Endometrium (tissue), 2 donors: ENCODE results near the gene NRXN3.

Source experiments
- FAIRE-seq: peaks from 2 replicates; lab custom pipeline; 2012; peaks lifted over from hg19 to GRCh38; lab: Jason Lieb, UNC
- donor health status: control.
- donor health status: control.

The NRXN3 gene

DNA sequence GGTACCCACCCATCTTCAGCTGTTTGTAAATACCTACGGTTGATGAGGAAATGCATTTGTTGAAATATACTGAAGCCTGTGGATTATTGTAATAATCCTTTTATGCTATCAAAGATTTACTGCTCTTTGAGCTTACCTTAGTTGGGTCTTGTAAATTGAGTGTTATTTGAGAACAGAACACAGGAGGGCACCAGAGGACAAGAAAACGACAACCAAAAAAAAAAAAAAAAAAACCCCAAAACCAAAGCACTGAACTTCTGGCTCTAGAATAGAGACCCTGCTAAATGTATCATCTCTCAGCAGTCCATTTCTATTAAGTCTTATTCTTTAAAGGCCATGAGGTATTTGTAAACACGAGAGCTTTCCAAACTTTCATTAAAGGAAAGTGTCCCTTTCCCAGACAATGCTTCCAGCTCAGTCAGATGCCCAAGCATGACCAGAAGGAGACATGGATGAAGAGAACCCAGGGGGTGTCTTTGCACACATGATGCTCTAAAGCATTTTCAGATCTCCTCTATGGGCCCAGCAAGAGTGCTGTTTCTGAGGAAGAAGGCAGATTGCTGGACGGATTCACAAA is 763.9 kb downstream of the NRXN3 start:
- FAIRE-seq, result peak; percentile 86

DNA sequence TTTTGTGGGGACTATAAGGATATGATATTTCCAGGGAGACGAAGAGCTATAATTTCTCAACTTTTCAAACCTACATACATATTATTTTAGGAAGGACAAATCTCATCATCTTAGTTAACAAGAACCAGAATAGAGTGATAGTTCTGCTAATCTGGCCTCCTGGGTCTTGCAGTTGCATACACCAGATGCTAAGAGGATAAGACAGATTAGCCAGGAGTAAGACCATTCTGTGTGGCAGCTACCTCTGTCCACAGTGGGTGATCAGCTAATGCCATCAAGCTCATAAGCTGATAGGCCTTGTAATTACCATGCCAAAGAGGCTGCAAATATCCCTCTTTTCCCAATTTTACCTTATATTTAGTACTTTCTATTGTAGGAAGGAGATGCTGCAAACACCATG is 776.8 kb downstream of the NRXN3 start:
- no peak for FAIRE-seq

DNA sequence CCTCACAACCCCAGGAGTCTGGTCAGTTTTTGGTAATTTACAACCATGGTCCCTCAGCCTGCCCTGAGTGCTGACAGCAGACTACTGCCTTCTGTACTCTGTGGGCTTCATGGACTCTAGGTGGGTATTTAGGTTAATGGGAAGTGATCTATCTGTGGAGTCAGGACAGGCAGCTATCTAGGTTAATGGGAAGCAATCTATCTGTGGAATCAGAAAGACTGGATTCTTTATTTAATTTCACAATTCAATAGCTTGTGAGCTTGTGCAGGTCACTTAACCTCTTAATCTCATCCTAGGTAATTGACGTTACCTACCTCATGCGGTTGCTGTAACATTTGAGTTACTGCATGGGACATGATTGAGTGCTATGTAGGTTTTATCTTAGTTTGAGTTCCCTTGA is 777.5 kb downstream of the NRXN3 start:
- FAIRE-seq, result no peak

DNA sequence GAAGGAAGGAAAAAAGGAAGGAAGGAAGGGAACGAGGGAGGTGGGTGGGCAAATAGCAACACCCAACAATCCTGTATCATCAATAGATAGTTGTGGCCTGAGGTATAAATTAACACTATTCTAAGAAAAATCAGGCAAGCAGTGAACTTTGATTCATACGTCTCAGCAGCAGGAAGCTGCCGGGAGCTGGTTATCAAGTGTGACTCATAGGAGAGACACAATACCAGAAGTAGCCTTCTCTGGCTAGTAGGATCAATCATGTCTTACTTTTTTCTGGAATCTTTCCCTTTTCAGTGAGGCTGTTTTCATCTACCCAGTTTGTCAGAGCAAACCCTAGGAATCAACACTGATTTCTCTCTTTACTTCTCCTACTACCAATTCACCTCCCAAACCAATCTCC is 780.5 kb downstream of the NRXN3 start:
- no peak for FAIRE-seq

DNA sequence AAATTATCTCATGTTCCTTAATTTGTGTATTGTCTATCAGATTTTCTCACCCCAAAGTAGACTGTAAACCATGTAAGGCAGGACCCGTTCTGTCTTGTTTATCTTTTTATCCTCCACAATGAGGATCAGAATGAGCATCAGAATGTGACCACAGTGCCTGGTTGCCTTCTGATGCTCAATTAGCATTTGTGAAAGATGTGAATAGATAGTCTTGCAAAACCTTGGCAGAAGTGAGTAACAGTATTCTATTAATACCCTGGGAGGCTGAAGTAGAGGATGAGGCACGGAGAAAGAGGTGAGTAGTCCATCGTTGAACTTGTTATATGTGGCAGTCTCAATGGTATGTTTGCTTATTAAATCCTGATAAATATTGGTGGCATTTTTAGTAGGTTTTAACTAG is 781.4 kb downstream of the NRXN3 start:
- no peak for FAIRE-seq

DNA sequence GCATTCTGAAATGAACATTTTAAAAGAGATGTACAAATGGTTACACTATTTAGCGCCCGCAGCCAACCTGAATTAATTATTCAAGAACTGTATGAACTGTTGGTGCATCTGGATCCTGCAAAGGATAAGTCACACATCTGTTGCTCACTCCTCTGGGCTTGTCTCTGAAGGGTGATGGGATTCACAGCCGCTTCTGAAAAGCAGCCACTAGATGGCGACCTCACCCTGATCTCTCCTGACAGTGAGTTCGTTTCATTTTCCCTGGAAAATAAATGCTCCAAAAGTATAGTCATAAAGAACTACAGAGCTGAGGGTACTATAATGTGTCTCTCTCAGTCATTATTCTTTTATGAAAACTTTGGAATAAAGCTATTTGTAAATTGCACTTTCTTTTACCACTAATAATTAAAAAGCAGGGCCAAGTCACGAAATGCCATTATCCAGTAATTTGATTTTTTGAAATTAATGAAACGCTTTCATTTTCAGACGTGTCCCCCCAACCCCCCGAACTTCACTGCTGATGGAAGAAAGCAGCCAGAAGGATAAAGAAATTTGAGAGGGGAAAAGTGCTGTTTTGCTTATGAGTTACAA is 789.6 kb downstream of the NRXN3 start:
- peak; percentile 85 for FAIRE-seq

DNA sequence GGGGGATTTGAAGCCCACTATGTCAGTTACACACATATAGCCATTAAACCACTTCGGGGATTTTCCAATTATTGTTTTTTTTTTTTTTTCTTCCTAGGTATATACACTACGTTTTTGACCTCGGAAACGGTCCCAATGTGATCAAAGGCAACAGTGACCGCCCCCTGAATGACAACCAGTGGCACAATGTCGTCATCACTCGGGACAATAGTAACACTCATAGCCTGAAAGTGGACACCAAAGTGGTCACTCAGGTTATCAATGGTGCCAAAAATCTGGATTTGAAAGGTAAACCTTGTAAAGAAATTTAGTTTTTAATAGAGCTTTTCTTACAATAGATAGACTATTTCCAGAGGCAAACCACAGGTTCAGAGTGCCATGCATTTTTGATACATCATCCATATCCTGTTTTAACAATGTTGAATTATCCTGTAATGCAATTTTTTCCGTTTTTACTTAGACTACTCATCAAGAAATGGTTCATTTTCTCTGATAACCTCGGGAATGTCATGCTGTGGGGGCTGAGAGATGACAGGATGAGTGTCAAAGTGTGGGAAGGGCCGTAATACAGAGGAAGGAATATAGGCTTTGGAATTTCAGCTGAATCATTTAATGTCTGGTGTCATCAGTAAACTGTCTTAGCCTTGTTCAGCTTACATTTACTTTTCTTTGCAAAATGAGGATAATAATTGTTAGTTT is 797.1 kb downstream of the NRXN3 start:
- no peak for FAIRE-seq

DNA sequence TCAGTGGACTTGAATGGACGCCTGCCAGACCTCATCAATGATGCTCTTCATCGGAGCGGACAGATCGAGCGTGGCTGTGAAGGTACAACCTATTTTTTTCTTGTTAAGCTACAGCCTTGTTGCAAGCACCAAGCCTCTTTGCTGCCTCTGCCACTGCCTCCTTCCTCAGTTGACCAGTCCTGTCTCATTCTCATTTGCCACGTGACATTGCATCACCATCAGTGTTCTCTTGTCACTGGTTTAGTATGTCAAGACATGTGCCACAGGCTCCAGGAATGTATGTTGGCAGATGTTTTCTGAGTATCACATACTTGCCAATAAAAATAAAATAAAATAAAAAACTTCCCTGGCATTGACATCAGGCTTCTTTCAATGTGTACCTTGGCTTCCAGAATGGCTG is 798.1 kb downstream of the NRXN3 start:
- no peak for FAIRE-seq

DNA sequence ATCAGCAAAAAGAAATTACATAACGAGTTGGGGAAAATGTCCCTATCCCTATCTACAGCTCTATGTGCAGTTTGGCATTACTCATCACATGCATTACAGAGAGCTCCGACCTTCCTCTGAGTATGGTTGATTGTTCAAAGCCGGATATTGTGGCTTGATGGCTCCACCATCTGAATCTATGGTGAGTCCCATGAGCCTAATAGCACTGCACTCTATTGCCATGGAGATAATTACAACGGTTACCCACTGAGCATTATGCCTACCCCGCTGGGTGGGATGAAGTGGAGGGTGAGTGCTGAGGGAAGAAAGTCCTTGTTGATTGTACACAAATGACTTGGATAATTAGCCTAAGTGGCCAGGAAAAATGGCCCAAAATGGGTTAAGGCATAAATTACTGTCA is 800.5 kb downstream of the NRXN3 start:
- FAIRE-seq, result no peak

DNA sequence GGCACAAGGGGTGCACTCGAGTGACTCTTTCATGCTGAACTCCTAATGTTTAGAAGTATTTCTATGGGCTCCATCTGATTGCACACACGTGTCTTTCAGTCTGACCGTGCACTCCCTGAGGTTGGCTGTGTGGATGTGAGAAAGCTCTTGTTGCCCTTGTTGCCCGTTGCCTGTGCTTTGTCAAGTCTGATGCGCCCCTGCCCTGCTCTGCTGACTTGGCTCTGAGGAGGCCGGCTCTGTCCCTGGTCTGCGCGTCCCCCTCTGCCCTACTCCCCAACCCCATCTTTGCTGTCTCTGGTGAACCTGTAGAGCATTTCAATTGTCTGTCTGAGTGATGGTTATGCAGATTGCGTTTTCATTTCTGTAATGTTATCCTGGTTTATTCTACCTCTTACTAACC is 802.3 kb downstream of the NRXN3 start:
- no peak for FAIRE-seq

DNA sequence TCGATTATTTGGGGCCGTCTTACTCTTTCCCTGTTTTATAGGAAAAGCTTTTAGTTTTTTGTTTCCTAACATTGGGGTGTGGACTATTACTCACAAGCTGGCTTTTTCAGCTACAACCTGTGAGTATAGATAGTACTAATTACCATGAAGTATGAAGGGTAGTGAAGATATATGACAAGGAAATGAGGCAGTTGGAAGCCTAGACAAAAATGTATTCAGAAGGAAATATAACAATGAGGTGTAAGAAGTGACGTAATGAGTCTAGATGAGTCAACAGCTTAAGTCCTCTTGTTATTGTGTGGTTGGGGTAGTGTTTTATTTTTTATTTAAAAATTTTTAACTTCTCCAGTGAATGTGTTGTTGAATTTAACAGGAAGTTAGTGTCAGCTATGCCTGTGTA is 804.5 kb downstream of the NRXN3 start:
- no peak for FAIRE-seq

DNA sequence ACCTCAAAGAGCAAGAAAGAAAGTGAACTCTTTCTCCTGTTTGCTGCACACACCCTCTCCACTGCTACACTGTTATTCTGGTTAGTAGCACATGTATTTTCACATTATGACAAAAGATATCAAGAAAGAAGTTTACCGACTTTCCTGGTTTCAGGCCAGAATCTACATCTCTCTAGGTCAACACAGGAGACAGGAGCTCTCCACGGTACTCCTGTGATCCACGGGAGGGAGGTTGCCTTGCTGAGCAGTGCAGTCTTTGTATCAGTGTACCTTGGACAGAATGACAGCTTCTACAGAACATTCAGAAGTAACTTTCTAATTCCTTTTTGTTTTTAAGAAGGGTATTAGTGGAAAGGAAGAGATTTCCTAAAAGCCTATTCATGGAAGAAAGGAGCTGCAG is 805.6 kb downstream of the NRXN3 start:
- no peak for FAIRE-seq

DNA sequence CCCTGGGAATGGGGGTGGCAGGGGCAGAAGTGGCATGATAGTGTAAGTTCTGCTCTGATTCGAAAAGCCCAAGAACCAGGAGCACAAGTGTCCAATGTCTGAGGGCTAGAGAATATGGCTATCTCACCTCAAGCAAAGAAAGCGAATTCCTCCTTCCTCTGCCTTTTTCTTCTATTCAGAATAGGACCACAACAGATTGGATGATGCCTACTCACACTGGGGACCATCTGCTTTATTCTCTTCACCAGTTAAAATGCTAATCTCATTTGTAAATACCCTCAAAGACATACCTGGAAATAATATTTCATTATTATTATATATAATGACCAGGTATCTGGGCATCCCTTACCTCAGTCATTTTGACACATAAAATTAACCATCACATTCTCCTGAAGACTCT is 808.7 kb downstream of the NRXN3 start:
- no peak for FAIRE-seq

DNA sequence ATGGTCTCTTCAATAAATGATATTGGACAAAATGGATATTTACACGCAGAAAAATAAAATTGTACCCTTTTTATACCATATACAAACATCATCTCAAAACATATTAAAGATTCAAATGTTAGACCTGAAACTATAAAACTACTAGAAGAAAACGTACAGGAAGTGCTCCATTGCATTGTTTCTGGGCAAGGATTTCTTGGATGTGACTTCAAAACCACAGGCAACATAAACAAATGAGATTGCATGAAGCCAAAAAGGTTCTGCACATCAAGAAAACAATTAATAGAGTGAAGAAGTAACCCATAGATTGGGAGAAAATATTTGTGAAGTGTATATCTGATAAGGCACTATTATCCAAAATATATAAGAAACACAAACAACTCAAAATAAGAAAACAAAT is 812.4 kb downstream of the NRXN3 start:
- FAIRE-seq, result no peak

DNA sequence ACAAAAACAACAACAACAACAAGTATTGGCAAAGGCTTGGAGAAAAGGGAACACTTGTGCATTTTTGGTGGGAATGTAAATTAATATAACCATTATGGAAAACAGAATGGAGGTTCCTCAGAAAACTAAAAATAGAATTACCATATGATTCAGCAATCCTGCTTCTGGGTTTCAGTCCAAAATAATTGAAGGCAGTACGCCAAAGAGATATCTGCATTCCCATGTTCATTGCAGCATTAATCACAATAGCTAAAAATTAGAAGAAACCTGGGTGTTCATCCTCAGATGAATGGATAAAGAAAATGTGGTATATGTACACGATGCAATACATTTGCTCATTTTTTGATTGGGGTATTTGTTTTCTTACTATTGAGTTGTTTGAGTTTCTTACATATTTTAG is 813.0 kb downstream of the NRXN3 start:
- FAIRE-seq, result no peak

DNA sequence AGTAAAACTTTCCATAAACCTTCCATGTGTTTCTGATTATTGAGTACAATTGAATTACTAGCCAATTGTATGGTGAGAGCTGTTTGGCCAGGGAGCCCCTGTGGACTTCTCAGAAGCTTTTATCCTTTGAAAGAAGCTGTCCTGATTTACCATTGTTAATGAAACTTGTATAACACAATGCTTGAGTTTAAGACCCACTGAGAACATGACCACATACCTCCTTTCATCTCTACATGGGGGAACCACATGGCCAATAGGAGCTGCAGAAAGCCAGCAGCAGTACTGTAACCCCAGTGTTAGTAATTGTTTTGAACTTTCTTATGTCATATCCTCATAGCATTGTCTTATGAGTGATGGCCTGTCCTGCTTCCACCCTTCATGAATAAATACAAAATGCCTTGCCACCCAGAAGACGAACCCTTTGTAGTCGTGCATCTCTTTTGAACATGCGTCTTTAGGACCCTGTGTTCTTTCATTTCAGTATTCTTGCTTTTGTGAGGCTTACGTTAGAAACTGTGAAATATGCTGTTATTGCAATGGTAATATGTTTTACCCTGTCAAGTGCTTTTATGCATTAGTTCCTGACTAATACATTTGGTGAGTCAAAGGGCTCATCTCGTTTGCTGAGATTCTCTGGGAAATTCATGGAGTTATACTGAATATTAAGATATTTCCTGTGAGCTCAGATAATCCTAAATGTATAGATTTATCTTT is 815.7 kb downstream of the NRXN3 start:
- peak; percentile 51 for FAIRE-seq

DNA sequence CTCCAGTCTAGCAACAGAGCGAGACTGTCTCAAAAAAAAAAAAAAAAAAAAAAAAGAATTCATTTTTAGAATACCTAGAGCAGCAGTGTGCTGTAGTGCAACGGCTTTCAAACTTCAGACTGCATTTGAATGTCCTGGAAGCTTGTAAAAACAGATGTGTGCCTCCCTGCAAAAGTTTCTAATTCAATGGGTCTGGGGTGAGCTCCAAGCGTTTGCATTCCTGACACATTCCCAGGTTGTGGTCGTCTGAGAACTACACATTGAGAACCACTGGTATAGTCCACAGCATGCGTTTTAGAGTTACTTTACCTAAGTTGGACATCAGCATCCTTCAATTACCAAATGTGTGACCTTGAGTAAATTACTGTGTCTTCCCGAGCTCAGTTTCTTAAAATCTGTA is 816.8 kb downstream of the NRXN3 start:
- FAIRE-seq, result no peak

DNA sequence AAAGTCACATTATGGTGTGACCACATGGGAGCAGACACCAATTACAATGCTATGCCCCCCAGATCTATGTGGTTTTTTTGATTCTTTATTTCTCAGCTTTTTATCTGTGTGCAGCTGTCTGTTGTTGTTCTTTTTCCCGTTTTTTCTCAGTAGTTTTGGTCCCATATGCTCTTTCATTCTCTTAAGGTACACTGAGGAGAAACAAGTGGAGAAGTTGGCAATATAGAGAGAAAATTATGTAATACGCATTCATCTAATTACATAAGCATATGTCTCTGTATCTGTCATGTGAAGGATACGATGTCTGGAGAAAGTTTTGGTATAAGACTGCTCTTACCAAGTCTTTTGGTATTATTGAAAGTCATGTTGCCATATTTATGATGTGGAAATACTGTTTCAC is 819.0 kb downstream of the NRXN3 start:
- FAIRE-seq, result no peak

DNA sequence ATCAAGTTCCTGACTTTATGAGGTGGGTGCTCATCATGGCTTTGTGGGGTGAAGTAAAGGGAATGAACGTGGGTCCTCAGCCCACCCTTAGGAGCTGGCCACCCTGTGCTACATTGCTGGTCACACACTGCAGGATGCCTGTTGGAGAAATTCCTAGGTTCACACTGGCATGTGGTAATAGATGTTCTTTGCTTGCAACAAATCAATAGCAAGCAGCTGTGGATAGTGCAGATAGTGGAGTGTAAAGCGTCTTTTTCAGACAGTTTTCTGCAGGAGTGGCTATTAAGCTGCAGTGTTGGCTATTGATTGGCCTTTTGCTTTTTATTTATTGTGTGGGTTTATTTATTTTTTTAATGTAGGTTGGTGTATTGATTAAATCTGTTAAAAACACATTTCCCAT is 822.7 kb downstream of the NRXN3 start:
- FAIRE-seq, result no peak

DNA sequence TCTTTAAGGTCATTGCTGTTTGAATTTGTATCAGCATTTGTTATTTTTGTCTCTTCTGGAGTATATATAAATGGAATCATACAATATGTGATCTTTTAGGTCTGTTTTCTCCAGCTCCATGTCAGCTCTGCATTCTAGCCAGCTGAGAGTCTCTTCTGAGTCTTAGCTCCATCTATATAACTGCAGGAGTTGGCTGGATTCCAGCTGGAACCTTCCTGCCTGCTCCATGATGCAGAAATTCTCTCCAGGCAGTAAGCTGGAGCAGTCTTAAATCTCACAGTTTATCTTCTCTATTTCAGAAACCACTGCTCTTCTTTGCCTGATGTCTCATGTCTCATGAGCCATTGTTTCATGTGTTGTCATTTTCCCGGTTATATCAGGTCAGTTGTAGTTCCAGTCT is 827.6 kb downstream of the NRXN3 start:
- FAIRE-seq, result no peak

DNA sequence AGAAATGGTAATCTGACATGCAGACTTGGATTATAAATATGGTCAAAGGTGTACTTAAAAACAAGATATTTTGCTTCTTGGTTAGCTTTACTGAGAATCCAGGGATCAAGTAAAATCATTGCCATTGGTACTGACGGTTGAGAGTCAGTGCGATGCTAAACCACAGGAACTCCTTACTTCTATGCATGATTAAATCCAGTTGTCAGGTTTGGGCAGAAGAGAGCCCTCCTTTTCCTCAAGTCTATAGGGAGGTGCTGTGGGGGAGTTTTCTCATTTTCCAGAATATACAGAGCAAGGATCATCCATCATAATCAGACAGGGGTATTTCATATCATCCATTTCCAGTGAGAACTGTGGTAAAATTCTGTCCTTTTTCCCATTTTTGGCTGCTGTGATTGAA is 839.1 kb downstream of the NRXN3 start:
- no peak for FAIRE-seq

DNA sequence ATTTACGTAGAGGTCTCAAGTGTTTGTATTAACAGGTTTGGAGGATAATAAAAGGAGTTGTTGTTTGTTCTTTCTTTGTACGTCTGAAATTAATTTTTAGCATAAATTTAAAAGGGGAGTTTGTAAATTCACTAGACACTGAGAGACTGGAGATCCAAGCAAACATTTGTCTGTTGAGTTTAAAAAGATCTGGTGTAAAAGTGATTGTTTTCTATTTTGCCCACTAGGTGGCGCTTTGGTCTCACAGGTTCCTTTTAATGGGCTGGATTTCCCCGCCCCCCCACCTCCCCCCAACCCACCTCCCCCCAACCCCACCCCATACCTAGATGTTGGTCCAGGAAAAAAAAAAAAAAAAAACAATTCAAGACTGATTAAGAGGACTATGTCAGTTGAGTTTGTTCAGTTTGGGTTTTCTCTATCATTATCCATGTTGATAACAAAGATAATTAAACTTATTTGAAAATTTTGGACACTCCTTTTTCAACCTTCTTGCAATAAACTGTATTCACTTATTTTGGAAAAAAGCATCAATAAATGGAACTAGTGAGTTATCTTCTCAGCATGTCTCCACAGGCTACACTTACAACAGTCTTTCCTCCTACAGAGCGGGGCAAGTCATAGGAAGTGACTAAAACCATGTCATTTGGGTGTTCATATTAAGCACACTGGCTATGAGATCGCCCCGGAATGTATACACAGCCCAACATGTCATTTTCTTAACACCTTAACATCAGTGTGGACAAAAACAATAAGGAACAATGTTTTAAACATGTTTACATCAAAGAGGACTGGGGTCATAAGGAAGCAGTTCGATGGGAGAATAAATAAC is 841.1 kb downstream of the NRXN3 start:
- FAIRE-seq, result no peak

DNA sequence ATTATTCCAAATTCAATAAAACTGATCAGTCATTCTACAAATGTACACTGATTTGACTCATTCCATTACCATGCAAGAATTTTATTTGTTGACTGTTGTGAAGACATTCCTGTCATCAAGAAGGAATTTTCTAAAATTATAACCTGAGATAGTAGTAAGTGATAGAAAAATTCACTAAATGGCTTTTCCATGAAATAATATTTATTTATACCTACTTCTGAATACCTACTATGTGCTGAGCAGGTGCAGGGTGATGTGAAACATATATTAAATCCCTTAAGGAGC is 841.7 kb downstream of the NRXN3 start:
- FAIRE-seq, result no peak
